AG20443 (cell line): ENCODE results near the gene PPT1.
A peak's percentile ranks its signal among the peaks of the same experiment; 100 is the strongest.
"Not testable (repeated sequence)": the region's sequence is repeated elsewhere in the genome, so short reads cannot be mapped to it uniquely, and the experiment has no call there.

Experiments
- DNase-seq: peaks from one replicate; pipeline ENCODE4 v3.0.0; 2012; ENCODE audit warnings: low spot score, mixed read lengths

Gene PPT1

DNA sequence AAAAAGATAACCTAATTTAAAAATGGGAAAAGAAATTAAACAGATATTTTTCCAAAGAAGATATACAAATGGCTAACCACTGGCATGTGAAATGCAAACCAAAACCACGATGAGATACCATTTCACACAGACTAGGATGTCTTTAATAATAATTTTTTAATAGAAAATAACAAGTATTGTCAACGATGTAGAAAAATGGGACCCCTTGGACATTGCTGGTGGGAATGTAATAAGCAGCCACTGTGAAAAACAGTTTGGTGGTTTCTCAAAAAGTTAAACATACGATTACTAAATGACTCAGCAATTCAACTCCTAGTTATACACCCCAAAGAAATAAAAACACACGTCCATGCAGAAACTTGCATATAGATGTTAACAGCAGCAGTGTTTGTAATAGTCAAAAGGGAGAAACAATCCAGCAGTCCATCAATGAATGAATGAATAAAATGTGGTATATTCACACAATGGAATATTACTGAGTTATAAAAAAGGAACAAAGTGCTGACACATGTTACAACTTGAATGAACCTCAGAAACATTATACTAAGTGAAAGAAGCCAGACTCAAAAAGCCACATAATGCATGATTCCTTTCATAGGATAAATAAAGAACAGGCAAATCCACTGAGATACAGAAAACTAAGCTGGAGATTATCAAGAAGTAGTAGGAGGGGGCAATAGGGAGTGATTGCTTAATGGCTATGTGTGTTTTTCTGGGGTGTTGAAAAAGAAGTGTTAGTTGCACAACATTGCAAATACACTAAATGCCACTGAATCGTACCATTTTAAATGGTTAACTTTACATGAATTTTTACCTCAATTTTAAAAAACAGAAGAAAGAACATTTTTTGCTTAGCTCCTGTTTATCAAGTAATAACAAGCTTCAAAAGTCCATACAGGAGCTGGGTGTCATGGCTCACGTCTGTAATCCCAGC lies 4.1 kb downstream of the PPT1 start:
- DNase-seq: no peak

DNA sequence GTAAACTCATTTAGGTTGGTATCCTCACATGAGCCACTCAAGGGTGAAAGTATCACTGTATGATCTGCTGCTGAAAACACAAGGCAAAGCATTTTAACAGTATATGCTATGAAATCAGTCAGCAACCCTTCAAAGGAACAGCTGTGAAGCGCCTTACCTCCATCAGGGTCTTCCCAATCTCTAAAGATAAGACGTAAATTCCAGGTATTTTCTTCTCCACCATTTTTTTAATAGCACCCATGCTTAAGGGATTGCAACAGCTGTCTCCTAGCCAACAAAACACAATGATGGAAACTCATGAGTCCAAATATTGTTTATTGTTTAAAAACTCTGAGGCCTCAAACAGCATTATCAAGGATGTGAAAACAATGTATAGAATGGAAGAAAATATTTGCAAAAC lies 4.8 kb downstream of the PPT1 start:
- DNase-seq: no peak

DNA sequence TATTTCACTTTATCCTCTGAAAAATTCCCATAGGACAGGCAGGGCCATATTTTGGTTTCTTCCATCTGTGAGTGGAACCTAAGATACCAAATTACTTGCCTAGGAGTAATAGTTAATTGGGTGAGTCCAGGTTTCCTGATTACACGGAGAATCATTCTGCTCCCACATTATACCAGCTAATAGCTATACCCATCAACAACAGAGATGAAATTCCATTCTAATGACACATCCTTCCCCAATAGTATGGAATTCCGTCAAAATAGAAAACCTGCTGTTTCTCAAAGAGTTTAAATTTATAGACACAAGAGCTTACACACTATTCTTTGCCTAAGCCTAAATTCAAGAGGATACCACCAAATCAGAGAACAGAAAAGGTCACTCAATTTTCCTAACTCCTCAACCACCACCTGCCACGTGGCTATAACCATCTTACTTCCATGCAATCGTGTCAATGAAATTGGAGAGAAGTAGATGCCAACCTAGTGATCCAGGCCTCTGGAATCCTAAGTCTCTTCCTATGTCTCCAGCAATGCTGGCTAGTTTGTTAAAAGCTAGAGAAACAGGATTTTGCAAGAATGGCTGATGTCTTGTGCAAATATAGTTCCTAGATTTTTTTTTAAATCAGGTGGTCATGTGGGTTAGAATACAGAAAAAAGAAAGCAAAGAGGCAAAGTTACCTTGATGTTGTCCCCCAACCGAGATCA lies 6.2 kb downstream of the PPT1 start:
- no peak for DNase-seq

DNA sequence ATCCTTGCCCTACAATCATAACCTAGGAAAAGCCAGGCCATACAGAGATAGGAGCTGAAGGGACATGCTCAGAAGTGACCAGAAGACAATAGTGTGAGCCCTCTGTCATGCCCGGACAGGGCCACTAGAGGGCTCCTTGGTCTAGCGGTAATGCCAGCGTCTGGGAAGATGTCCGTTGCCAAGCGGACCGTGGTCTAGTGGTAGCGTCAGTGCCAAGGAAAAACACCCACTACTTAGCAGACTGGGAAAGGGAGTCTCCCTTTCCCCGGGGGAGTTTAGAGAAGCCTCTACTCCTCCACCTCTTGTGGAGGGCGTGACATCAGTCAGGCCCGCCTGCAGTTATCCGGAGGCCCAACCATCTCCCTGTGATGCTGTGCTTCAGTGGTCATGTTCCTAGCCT lies 12.3 kb downstream of the PPT1 start:
- DNase-seq: not testable (repeated sequence)

DNA sequence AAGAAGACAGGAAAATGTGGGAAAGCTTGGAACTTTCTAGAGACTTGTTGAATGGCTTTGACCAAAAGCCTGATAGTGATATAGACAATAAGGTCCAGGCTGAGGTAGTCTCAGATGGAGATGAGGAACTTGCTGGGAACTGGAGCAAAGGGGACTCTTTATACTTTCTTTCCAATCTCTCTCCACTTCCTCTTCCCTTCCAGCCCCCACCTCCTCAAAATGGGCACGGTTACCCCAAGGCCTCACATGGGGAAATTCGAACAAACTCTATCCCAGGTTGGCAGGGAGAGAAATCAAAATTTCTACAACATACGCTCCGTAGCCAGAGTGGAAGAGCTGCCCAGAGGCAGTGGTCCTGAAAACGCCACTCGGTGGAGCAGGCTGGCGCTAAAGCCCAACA lies 15.2 kb downstream of the PPT1 start:
- no peak for DNase-seq

DNA sequence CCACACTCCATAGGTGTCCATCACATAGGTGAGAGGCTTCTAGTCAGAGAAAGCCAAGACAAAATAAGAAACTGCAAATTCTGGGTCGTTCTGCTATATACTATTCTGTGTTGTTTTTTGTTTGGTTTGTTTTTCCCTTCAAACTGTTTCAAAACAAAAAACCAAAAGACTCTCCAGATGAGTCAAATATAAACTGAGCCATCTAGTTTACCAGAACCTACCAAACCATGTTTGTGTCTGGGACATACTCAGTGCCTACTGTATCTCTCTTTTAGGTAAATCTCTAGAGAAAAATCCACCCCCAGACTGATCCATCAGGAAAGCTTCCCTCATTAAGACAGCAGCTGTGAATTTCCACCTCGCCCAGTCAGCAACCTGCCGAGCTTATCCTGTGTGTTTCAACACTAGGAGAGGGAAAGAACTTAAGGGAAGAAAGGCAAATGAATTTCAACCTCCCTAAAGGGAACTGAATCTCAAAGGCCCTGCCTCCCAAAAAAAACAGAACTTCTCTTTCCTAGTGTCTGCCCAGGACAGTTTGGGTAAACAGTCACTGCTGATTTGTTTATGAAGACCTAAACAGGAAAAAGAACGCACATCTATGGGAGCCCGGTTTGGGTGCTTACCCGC lies 17.2 kb downstream of the PPT1 start:
- DNase-seq: no peak

DNA sequence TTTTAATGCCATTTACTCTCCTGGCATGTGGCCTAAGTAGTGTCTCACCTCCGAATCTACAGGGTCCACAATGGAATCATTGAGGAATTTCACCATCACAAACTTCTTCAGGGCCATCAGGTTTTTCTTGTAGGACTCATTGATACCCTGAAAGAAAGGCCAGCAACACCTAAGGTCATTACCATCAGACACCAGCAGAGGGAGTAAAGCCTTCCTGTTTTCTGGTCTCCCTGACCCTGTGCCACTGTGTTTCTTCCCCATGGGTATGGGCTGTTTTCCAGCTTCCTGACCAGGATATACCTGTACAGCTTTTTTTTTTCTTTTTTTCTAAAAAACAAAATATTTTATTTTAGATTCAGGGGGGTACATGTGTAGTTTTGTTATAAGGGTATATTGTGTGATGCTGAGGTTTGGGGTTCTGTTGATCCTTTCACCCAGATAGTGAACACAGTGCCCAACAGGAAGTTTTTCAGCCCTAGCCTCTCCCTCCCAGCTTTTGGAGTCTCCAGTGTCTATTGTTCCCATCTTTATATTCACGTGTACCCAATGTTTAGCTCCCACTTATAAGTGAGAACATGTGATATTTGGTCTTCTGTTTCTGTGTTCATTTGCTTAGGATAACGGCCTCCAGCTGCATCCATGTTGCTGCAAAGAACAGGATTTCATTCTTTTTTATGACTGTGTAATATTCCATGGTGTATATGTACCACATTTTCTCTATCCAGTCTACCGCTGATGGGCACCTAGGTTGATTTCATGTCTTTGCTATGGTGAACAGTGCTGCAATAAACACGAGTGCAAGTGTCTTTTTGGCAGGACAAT lies 18.3 kb downstream of the PPT1 start:
- DNase-seq: peak; percentile 69

GRCh38 chr1:40076895-40077312 lies 20.1 kb downstream of the PPT1 start:
- peak; percentile 83 for DNase-seq

- no peak for DNase-seq
These were observed 21.8 kb downstream of the PPT1 start for GRCh38 chr1:40075266-40075665.

DNA sequence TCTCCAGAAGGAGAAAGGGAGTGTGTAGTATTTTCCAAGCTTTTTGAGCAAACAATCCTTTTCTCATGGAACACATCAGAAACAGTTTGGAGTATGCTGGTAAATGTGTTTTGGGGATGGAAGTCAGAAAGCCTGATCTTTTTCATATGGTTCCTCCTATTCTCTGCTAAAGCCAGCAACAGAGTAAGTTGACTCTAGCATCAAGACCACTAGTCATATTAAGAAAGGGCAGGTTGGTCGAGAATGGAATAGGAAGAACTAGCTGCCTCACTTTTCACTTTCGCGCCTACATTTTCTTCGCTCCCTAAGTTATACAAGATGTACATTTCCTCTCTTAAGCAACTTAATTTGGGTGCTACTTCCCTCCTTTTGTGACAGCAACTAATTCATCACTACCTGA lies 24.0 kb downstream of the PPT1 start:
- DNase-seq: no peak

GRCh38 chr1:40072142-40072541 lies 24.9 kb downstream of the PPT1 start:
- no peak for DNase-seq

DNA sequence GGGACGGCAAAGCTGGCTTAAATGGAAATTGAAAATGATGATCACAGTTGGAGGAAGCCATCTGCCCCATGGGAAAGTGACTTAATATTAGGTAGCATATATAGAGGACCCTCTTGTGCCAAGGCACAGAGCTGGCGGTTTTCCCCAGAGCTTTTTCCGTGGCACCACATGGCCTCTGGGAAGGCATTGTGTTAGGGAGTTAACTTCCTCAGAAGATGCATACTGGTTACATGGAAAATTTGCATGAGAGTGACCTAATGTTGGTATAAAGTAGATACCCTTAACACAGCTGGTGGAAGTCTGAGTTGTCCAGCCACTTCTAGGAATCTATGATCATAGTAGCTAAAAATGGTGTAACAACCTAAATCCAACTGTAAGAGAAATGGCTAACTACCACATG lies 29.2 kb downstream of the PPT1 start:
- DNase-seq: no peak

GRCh38 chr1:40067023-40067422 lies 30.0 kb downstream of the PPT1 start:
- DNase-seq: no peak

- no peak for DNase-seq
These were observed 32.1 kb downstream of the PPT1 start for GRCh38 chr1:40064797-40065499.

GRCh38 chr1:40059960-40060750 lies 36.9 kb downstream of the PPT1 start:
- no peak for DNase-seq

GRCh38 chr1:40059338-40059959 lies 37.6 kb downstream of the PPT1 start:
- DNase-seq: no peak

- no peak for DNase-seq
These were observed 38.4 kb downstream of the PPT1 start for GRCh38 chr1:40058453-40059337.

- DNase-seq: no peak
These were observed 39.0 kb downstream of the PPT1 start for GRCh38 chr1:40058097-40058452.
